ENCODE results near the gene SLC5A9. TPM values are rescaled to one million over a fixed set of nuclear protein-coding genes. Genes with fewer than 3 reads are reported as not detected.

Gene SLC5A9
- total RNA-seq, 1 donor from 2014 or later = not detected

- intact Hi-C loops (cut with micrococcal nuclease) = no loop called here
- Mint-ChIP-seq H3K4me1 (no peaks in the 10 kb centered on the region), H3K4me3 (no peak overlapping the region), H3K36me3 (ENCODE audit: low read depth) (no peaks in the 10 kb centered on the region), H3K9me3 (no peaks in the 10 kb centered on the region), H3K27ac (no peak overlapping the region), H3K27me3 (peaks cover 15% of the 10 kb centered on the region)
- ATAC-seq (ENCODE audit: low read depth) (no peak), DNase-seq (no peak)
- ChIA-PET CTCF (interaction anchor here (0.8 to 1.1 kb wide), 2 partner anchors 9 to 819 kb away, joined by 3 read pairs; no protein-coding TSS in a partner anchor), POLR2A (no interaction called here)
- TF ChIP-seq CTCF (IDR thresholded peaks at IDR 0.05) = no peak
These were observed 17.0 kb upstream of the SLC5A9 start for GRCh38 chr1:48205522-48205921.

DNA sequence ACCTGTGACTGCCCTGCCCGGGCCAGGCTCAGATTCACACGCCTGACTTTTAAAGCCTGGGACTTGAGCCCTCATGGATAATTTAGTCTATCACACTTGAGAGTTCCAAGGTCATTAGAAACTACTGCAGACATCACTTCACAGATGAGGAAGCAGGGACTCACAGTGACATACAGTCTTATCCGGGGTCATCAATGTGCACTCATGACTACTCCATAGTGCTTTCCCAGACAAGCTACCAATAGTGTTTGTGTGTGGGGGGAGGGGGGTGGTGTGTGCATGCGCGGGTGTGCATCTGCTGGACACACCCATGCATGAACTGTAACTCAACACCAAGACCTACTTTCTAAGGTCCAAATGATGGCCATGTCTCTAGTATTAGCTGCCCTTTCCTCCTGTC lies 16.1 kb upstream of the SLC5A9 start:
- TF ChIP-seq CTCF (IDR thresholded peaks at IDR 0.05) = no peak
- ATAC-seq (ENCODE audit: low read depth) (no peak), DNase-seq (no peak)
- CTCF ChIA-PET = no interaction called here
- H3K4me1 Mint-ChIP-seq = no peaks in the 10 kb centered on the region
- intact Hi-C loops (cut with micrococcal nuclease) = no loop called here
- POLR2A ChIA-PET = no interaction called here
- H3K36me3 Mint-ChIP-seq (ENCODE audit: low read depth) = no peaks in the 10 kb centered on the region
- H3K4me3 Mint-ChIP-seq = no peak overlapping the region
- H3K9me3 Mint-ChIP-seq = no peaks in the 10 kb centered on the region
- H3K27ac Mint-ChIP-seq = no peak overlapping the region
- peaks cover 11% of the 10 kb centered on the region for H3K27me3 Mint-ChIP-seq

GRCh38 chr1:48207131-48207530 lies 15.4 kb upstream of the SLC5A9 start:
- H3K4me3 Mint-ChIP-seq = no peak overlapping the region
- intact Hi-C loops (cut with micrococcal nuclease) = no loop called here
- H3K4me1 Mint-ChIP-seq = no peaks in the 10 kb centered on the region
- DNase-seq = no peak
- ChIA-PET POLR2A (no interaction called here), CTCF (no interaction called here)
- TF ChIP-seq CTCF (IDR thresholded peaks at IDR 0.05) = no peak
- H3K9me3 Mint-ChIP-seq = no peaks in the 10 kb centered on the region
- H3K36me3 Mint-ChIP-seq (ENCODE audit: low read depth) = no peaks in the 10 kb centered on the region
- H3K27ac Mint-ChIP-seq = no peak overlapping the region
- H3K27me3 Mint-ChIP-seq = peaks cover 12% of the 10 kb centered on the region
- no peak for ATAC-seq (ENCODE audit: low read depth)

DNA sequence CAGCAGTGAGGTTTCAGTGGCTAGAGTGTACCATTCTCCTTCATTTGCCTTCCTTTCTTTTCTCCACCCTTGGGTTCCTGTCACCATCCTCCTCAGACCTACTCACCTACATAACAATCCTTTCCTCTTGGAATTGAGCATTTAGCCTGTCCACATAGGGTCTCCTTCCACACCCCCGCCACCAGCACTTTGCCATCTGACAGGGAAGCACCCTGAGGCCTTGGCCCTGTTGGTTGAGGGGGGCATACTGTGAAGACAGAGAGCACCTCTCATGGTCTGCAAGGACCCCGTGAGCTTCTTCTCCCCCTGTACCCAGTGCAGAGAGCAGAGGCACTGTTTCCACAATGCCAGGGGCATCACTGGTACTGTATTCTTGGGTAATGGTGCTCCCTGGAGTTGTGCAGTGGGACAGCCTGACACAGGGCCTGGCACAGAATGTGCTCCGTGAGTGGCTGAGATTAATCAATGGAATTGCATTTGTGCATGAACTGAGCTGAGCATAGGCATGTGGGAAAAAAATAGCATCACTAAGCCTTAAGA lies 14.9 kb upstream of the SLC5A9 start:
- no peak for DNase-seq
- POLR2A ChIA-PET = no interaction called here
- ATAC-seq (ENCODE audit: low read depth) = no peak
- CTCF ChIA-PET = no interaction called here
- Mint-ChIP-seq H3K4me3 (no peak overlapping the region), H3K27ac (no peak overlapping the region), H3K27me3 (peaks cover 11% of the 10 kb centered on the region), H3K9me3 (no peaks in the 10 kb centered on the region), H3K36me3 (ENCODE audit: low read depth) (no peaks in the 10 kb centered on the region), H3K4me1 (no peaks in the 10 kb centered on the region)
- TF ChIP-seq CTCF (IDR thresholded peaks at IDR 0.05) = no peak
- intact Hi-C loops (cut with micrococcal nuclease) = no loop called here

GRCh38 chr1:48208251-48208650 lies 14.3 kb upstream of the SLC5A9 start:
- no peak for TF ChIP-seq CTCF (IDR thresholded peaks at IDR 0.05)
- intact Hi-C loops (cut with micrococcal nuclease) = no loop called here
- H3K4me3 Mint-ChIP-seq = no peak overlapping the region
- no peaks in the 10 kb centered on the region for H3K4me1 Mint-ChIP-seq
- CTCF ChIA-PET = no interaction called here
- DNase-seq (no peak), ATAC-seq (ENCODE audit: low read depth) (no peak)
- H3K27ac Mint-ChIP-seq = no peak overlapping the region
- POLR2A ChIA-PET = no interaction called here
- no peaks in the 10 kb centered on the region for H3K36me3 Mint-ChIP-seq (ENCODE audit: low read depth)
- H3K27me3 Mint-ChIP-seq = peaks cover 9% of the 10 kb centered on the region
- no peaks in the 10 kb centered on the region for H3K9me3 Mint-ChIP-seq
